NCI-H1436 treated with DMSO at 0.1 percent for 48 hours (cell line): ENCODE data around the gene LYG2.
"Not testable (repeated sequence)": the region's sequence is repeated elsewhere in the genome, so short reads cannot be mapped to it uniquely, and the experiment has no call there.

Source experiments
- DNase-seq: peaks from one replicate; lab custom pipeline; 2025; lab: John Stamatoyannopoulos, UW

LYG2 gene

GRCh38 chr2:99255491-99256318 is at the start of gene LYG2:
Gene LYG2, minus strand, starts transcription at chr2:99255666. Its CDS starts 1,406 bp downstream, at chr2:99254260.
- no peak for DNase-seq

DNA sequence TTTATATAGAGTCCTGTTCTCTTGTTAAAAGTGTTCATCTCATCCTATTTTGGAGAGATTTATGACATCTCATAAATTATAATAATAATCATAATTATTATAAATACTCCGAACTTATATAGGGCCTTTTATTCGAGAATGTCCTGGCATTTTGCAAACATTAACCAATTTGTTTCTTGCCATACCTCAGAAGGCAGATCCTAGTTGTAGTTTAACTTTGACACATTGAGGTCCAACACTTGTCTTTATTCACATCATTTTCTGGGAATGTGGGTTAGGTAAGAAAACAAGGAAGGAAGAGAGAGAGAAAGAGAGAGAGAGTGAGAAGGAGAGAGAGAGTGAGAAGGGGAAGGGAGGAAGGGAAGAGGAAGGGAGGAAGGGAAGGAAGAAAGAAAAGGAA is 45.6 kb upstream of the LYG2 start, which contains the start of gene LYG1:
TSS of gene LYG1 (minus strand) at position 101 of the 400 bp plus-strand sequence. CDS start 5,527 bp downstream, outside the sequence.
- not testable (repeated sequence) for DNase-seq

GRCh38 chr2:99299580-99299979 is 44.1 kb upstream of the LYG2 start:
- DNase-seq, result no peak

DNA sequence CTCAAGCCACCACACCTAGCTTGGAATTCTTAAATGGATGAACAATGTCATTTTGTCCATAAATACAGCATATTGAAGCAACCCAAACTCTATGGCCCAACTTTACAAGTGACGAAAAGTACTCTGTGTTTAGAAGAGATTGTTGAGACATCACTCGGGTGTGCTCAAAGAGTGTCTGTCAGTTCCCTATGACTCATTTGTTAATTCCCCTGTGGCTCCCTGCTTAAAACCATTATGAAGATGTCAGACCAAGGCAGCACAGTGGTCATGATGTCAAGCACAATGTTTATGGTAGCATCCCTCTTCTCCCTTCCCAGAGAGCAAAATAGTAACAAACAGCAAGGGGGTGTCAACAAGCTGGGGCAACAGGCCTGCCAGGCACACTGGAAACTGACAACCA is 42.5 kb upstream of the LYG2 start:
- DNase-seq, result no peak

GRCh38 chr2:99285526-99285925 is 30.1 kb upstream of the LYG2 start:
- no peak for DNase-seq

DNA sequence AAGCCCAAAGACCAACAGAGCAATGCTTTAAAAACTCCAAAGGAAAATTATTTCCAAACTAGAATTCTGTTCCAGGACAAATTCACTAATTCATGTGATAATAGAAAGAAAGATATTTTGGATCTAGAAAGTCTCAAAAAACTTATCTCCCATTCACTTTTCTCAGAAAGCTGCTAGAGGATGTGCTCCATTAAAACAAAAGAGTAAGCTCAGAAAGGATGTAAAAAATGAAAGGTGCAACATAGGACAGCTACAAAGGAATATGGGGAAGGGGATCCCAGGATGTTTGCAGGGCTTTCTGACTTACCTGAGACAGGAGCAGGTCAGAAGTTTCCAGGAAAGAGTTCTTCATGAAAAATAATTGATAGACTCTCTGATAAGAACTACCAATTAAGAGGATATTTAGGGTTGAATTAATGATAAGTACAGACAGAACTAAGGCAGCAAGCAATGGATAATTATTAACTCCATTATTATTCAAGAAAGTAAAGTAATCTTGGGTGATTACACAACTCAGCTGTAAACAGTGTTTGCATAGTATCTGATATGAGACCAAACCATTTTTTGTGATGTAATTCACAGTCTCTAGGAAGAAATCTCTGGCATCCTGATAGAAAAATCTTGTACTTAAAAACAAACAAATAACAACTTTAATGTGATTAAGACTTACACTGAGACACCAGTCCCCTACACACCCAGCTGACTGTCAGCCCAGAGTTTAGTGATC is 24.7 kb upstream of the LYG2 start:
- DNase-seq, result no peak

- DNase-seq, result no peak
Measured at GRCh38 chr2:99278793-99279291, 23.4 kb upstream of the LYG2 start.

DNA sequence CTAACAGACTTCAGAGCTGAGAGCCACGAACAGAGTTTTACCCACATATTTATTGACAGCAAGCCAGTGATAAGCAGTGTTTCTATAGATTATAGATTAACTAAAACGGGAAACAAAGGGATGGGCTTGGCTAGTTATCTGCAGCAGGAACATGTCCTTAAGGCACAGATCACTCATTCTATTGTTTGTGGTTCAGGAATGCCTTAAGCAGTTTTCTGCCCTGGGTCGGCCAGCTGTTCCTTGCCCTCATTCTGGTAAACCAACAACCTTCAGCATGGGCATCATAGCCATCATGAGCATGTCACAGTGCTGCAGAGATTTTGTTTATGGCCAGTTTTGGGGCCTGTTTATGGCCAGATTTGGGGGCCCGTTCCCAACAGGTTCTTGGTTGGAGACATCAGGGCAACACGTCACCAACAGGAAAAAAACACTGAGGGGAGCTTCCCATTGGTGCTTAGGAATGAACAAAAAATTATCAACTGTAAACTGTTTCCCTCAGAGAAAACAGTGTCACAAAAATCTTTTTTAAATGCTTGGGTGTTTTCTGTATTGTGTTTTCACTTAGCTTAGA is 22.8 kb upstream of the LYG2 start:
- not testable (repeated sequence) for DNase-seq

- DNase-seq, result no peak
Measured at GRCh38 chr2:99275882-99276281, 20.4 kb upstream of the LYG2 start.

DNA sequence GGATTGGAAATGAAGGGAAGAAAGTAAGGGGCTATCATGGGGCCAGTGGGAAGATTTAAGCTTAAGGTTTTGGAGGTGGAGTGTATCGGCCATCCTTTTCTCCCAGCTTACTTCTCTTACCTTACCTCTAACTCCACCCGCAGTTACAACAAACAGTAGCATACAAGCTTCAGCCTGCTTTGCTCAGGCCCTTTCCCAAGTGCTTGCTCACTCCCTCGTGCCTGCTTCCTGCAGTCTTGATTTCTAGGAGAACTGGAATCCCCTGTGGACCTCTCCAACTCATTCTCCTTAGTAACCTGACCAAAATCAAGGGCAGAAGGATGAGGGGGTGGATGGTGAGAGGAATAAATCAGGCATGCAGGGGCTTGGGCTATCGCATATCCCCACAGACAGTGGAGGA is 5.8 kb upstream of the LYG2 start:
- no peak for DNase-seq

GRCh38 chr2:99260184-99260583 is 4.7 kb upstream of the LYG2 start:
- DNase-seq, result no peak

DNA sequence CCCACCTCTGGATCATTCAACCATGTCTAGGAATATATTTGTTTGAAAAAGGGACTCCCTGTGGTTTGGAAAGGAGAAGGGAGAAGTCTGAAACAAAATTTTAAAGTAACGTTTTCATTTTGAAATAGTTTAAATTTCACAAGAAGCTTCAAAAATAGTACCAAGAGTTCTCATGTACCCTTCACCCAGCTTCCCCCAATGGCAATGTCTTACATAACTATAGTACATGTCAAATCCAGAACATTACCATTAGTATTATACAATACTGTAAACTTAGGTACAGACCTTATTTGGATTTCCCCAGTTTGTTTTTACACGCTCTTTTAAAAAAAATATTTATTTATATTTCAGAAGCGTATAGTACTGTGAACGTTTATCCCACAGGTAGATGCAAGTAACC is 4.0 kb upstream of the LYG2 start:
- no peak for DNase-seq

GRCh38 chr2:99256677-99257076 is 1.2 kb upstream of the LYG2 start:
- DNase-seq, result no peak

DNA sequence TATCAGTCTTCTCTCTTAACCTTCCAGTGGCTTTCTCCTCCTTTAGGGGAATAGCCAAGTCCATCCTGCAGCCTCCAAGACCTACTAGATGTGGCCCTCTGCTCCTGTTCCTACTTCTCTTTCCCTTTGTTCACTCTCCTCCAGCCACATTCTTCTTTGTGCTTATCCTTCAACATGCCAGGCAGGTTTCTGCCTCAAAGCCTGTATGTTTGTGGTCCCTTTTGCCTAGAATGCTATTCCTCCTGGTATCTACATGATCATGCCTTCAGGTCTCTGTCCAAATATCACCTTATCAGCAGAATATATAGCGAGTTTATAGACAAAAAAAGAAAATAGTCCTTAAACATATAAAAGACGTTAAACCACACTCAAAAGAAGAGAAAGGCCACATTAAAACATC is 5.5 kb downstream of the LYG2 start:
- DNase-seq, result no peak

DNA sequence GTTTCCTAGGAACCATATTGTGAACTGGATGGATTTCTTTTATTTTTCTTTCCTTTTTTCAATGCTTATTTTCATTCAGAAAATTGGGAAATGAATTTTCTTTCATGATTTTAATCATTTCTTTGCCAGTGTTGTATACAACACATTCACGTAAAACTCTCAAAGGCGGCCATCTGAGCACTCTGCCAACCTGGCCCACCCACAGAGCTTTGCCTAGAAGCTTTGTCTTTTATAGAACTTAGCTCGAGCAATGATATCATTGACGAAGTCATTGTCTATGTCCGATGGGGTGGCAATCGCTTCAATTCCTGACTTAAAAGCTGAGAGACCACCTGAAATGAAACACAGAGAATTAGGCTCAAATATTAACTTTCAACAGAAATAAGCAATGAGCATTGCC is 13.3 kb downstream of the LYG2 start:
- DNase-seq, result no peak

DNA sequence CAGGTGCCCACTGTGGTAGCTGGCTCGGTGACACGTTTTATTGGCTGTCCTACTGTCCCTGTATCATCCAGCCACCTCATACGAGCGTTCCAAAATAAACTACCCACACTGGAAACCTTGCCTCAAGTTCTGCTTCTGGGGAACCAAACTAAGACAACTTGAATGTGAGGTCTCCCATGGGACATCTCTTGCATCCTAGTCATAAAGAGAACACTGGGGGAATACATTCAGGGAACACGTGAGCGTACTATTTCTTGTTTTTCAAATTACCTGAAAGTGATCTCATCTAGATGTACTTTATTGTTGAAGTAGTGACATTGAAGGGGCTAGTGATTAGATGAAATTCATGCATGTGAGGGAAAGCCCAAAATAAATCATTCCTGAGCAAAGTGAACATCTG is 15.0 kb downstream of the LYG2 start:
- DNase-seq, result no peak

DNA sequence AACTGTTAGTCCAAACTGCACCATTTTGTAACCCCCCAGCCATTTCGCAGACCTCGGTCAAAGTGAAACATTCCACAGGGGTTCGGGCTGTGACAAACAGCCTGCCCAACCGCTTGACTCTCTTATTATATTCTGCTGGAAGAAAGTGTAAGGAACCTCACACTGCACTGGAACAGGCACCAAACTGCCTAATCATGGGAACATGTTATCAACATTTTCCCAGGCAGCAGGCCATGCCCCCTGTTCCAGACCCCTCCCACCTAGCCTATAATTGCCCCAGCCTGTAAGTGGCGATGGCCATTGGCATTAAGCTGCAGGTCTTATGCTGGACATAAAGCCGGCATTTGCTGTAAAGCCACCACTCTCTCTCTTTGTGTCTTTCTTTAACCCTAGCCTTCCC is 16.9 kb downstream of the LYG2 start:
- no peak for DNase-seq

- DNase-seq, result not testable (repeated sequence)
Measured at GRCh38 chr2:99233177-99233576, 22.3 kb downstream of the LYG2 start.

DNA sequence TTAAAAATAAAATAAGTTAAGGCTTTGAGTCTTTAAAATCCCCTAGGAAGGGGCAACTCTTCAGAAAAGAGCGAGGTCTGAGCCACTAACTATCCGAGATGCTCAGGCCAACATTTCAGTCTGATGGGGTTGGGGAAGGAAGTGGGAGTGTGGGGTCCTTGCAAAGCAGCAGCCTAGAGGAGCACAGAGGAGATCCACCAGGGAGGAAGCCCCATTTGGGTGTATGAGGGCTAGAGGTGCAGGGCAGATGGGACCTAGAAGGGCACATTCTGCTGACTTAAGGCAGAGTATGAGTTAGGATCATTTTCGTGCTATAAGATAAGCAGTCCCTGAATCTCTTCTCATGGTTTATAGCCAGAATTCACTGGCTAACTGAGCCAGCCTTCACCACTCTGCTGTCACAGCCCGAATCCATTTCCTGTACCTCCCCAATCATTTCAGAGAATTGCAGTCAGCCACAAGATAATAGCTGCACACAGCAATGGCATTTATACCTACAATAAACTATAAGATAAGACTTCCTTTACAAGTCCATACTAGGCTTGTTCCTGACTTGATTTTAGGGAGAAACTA is 37.5 kb downstream of the LYG2 start:
- DNase-seq, result no peak

DNA sequence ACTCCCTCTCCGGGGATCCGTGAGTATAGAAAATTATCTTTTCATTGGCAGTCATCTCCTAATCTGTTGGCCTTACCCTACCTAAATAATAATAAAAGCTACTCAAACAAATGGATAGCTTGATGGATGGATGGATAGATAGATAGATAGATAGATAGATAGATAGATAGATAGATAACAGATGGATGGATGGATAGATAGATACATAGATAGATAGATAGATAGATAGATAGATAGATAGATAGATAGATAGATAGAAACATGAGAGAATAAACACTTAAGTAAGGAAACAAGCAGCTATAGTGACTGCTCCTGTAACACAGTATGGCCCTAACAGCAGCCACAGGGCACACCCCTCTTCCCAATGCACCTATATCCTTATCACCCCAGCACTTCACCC is 39.4 kb downstream of the LYG2 start:
- no peak for DNase-seq

DNA sequence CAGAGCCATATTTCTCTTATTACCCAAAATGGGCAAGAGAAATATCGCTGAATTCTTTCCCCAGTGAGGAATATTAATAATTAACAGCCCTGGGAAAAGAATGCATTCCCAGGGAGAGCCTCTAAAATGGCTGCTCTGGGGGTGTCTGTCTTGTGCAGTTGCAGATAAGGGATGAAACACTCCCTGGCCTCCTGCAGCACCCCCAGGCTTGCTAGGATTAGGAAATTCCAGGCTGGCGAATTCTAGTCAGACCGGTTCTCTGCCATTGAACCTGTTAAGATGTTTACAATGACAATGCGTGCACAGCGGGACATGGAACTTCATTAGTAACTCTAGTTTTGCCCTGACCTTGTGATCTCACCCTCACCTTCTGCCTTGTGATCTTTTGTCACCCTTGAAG is 50.0 kb downstream of the LYG2 start:
- no peak for DNase-seq

- DNase-seq, result no peak
Measured at GRCh38 chr2:99201959-99202678, 53.3 kb downstream of the LYG2 start.
